HG03064 (cell line): ENCODE data around the gene NXF3.
"Not testable (repeated sequence)": the region's sequence is repeated elsewhere in the genome, so short reads cannot be mapped to it uniquely, and the experiment has no call there.

Experiments
- ATAC-seq: cut with Tn5 transposase; IDR thresholded peaks from one replicate; pipeline ENCODE4 v1.9.1; 2021; ENCODE audit warnings: low read depth; ENCODE audit not compliant: unreplicated experiment

NXF3 gene

GRCh38 chrX:103092942-103093341, at the start of gene NXF3:
Gene NXF3, minus strand, starts transcription at chrX:103093143. Its CDS starts 120 bp downstream, at chrX:103093023.
- no peak for ATAC-seq

GRCh38 chrX:103136528-103136927, 43.6 kb upstream of the NXF3 start:
- ATAC-seq = not testable (repeated sequence)

GRCh38 chrX:103124284-103124683, 31.3 kb upstream of the NXF3 start:
- no peak for ATAC-seq

- ATAC-seq = no peak
Observed at GRCh38 chrX:103120748-103121147, 27.8 kb upstream of the NXF3 start.

- ATAC-seq = not testable (repeated sequence)
Observed at GRCh38 chrX:103116970-103117369, 24.0 kb upstream of the NXF3 start.

- not testable (repeated sequence) for ATAC-seq
Observed at GRCh38 chrX:103109497-103109896, 16.6 kb upstream of the NXF3 start.

- no peak for ATAC-seq
Observed at GRCh38 chrX:103107836-103108235, 14.9 kb upstream of the NXF3 start.

- ATAC-seq = not testable (repeated sequence)
Observed at GRCh38 chrX:103107227-103107737, 14.3 kb upstream of the NXF3 start.

GRCh38 chrX:103104370-103104769, 11.4 kb upstream of the NXF3 start:
- not testable (repeated sequence) for ATAC-seq

- ATAC-seq = not testable (repeated sequence)
Observed at GRCh38 chrX:103103866-103104265, 10.9 kb upstream of the NXF3 start.

GRCh38 chrX:103101299-103102042, 8.5 kb upstream of the NXF3 start:
- ATAC-seq = no peak

GRCh38 chrX:103100484-103100883, 7.5 kb upstream of the NXF3 start:
- no peak for ATAC-seq

- ATAC-seq = no peak
Observed at GRCh38 chrX:103099691-103100090, 6.7 kb upstream of the NXF3 start.

GRCh38 chrX:103098488-103098887, 5.5 kb upstream of the NXF3 start:
- no peak for ATAC-seq

GRCh38 chrX:103081051-103081450, 11.9 kb downstream of the NXF3 start:
- ATAC-seq = no peak

GRCh38 chrX:103073467-103073866, 19.5 kb downstream of the NXF3 start:
- no peak for ATAC-seq

- ATAC-seq = no peak
Observed at GRCh38 chrX:103066606-103067005, 26.3 kb downstream of the NXF3 start.

GRCh38 chrX:103063918-103064434, 29.0 kb downstream of the NXF3 start, which contains the start of gene BEX1:
Gene BEX1, minus strand, starts transcription at chrX:103064171. Its CDS starts 897 bp downstream, at chrX:103063274.
- no peak for ATAC-seq

GRCh38 chrX:103063191-103063845, 29.6 kb downstream of the NXF3 start:
- no peak for ATAC-seq

- ATAC-seq = no peak
Observed at GRCh38 chrX:103061486-103061885, 31.5 kb downstream of the NXF3 start.

GRCh38 chrX:103056902-103057301, 36.0 kb downstream of the NXF3 start:
- no peak for ATAC-seq
